Islet precursor cell (in vitro differentiated cells): ENCODE measurements around the gene CEP19.

Experiments used
- DNase-seq: peaks from one replicate; pipeline ENCODE4 v3.0.0-alpha.2; 2018

The CEP19 gene

GRCh38 chr3:196707566-196707965 is 4.5 kb downstream of the CEP19 start:
- no peak for DNase-seq

GRCh38 chr3:196706731-196707130 is 5.3 kb downstream of the CEP19 start:
- no peak for DNase-seq

- no peak for DNase-seq
Observed at GRCh38 chr3:196706327-196706726, 5.7 kb downstream of the CEP19 start.

GRCh38 chr3:196700801-196701200 is 11.2 kb downstream of the CEP19 start:
- no peak for DNase-seq

- peak; percentile 73 for DNase-seq
Observed at GRCh38 chr3:196699749-196700148, 12.3 kb downstream of the CEP19 start.

- no peak for DNase-seq
Observed at GRCh38 chr3:196697270-196697669, 14.8 kb downstream of the CEP19 start.

- DNase-seq: no peak
Observed at GRCh38 chr3:196695849-196696226, 16.2 kb downstream of the CEP19 start.

GRCh38 chr3:196694941-196695848 is 16.9 kb downstream of the CEP19 start:
- no peak for DNase-seq

GRCh38 chr3:196694202-196694638 is 17.8 kb downstream of the CEP19 start:
- no peak for DNase-seq

GRCh38 chr3:196691386-196691785 is 20.7 kb downstream of the CEP19 start:
- DNase-seq: no peak

GRCh38 chr3:196689941-196690660 is 21.9 kb downstream of the CEP19 start:
- DNase-seq: no peak

GRCh38 chr3:196688349-196688748 is 23.7 kb downstream of the CEP19 start:
- DNase-seq: peak; percentile 80

- DNase-seq: no peak
Observed at GRCh38 chr3:196686436-196686835, 25.6 kb downstream of the CEP19 start.

- no peak for DNase-seq
Observed at GRCh38 chr3:196684548-196685407, 27.3 kb downstream of the CEP19 start.

GRCh38 chr3:196677931-196678330 is 34.1 kb downstream of the CEP19 start:
- DNase-seq: no peak

GRCh38 chr3:196677353-196677752 is 34.7 kb downstream of the CEP19 start:
- no peak for DNase-seq

- DNase-seq: no peak
Observed at GRCh38 chr3:196673632-196674031, 38.4 kb downstream of the CEP19 start.

GRCh38 chr3:196670339-196670738 is 41.7 kb downstream of the CEP19 start:
- DNase-seq: no peak

- no peak for DNase-seq
Observed at GRCh38 chr3:196667056-196667825, 44.8 kb downstream of the CEP19 start.

- peak; percentile 96 for DNase-seq
Observed at GRCh38 chr3:196666001-196666867, 45.8 kb downstream of the CEP19 start.
